GM19351 (cell line): ENCODE data around the gene PNCK.
"Not testable (repeated sequence)": the region's sequence is repeated elsewhere in the genome, so short reads cannot be mapped to it uniquely, and the experiment has no call there.

ENCODE experiments used
- ATAC-seq: cut with Tn5 transposase; IDR thresholded peaks from one replicate; pipeline ENCODE4 v1.9.1; 2021; ENCODE audit warnings: mild to moderate bottlenecking, moderate library complexity; ENCODE audit not compliant: unreplicated experiment

Gene PNCK

GRCh38 chrX:153687121-153688039, 13.8 kb upstream of the PNCK start, which contains the start of gene SLC6A8:
Gene SLC6A8, plus strand, starts transcription at chrX:153687926. Its CDS starts 649 bp downstream, at chrX:153688575.
- no peak for ATAC-seq

DNA sequence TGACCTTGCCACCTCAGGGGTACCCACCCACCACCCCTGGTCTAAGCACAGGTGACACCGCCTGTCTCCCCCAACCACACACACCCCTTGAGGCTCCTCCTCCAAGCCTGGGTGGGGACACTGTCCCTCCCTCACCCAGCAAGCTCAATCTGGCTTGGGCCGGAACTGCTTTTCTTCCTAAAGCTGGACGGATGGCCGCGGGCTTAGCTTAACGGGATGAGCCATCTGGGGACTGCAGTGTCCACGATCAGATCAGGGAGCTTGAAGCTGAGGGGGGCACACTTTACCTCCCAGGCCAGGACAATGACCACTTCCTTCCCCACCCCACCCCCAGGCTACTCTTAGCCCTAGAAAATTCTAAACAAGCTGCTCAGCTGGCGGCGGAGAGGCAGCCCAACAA, 13.1 kb upstream of the PNCK start:
- ATAC-seq = no peak

- no peak for ATAC-seq
These were observed 12.4 kb upstream of the PNCK start for GRCh38 chrX:153685751-153686696.

GRCh38 chrX:153685156-153685536, 11.5 kb upstream of the PNCK start:
- no peak for ATAC-seq

GRCh38 chrX:153684467-153685155, 11.0 kb upstream of the PNCK start:
- ATAC-seq = no peak

DNA sequence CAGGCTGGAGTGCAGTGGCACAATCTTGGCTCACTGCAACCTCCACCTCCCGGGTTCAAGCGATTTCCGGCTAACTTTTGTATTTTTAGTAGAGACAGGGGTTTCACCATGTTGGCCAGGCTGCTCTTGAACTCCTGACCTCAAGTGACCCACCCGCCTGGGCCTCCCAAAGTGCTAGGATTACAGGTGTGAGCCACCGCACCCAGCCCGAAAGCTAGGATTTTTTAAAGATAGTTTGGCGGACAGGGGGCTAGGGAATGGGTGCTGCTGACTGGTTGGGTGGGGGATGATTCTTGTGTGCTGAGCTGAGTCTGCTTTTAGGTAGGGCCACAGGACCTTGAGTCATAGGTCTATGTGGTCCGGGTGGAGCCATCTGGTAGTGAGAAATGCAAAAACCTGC, 9.9 kb upstream of the PNCK start:
- not testable (repeated sequence) for ATAC-seq

- ATAC-seq = no peak
These were observed 7.6 kb upstream of the PNCK start for GRCh38 chrX:153681175-153681574.

GRCh38 chrX:153674219-153674851, 722 bp upstream of the PNCK start:
- ATAC-seq = no peak

DNA sequence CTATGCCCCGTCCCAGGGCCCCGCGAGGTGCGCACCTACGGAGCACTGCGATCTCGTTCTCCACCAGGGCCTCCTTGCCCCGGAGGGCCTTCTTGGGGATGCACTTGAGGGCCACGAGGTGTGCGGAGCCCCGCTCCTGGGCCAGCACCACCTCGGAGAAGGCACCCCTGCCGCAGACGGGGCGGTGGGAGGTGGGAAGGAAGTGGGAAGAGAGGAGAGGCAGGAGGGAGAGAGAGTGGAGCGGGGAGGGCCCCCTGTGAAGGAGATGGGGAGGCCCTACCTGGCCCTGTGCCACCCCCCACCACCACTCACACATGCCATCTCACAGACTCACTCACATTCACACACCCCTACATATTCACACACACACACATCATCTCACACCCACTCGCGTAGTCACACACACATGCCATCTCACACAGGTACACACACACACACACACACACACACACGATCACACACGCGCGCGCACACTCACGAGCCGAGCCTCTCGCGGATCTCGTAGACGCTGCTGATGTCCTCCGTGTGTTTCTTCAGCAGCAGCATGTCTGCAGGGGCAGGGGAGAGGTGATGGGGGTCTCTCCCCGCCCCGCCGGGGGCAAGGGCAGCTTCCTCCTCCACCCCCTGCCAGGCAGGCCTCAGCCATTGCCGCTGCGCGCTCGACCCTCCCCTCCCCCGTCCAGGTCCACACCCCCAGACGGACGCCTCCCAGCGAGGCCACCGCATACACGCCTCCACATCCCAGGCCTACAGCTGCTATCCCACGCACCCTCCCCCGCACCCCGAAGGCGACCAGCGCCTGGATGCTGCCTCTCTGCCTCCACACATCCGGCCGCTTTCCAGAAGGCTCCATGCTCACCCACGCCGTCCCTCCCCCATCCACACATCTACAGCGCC, 834 bp downstream of the PNCK start:
- ATAC-seq = no peak

DNA sequence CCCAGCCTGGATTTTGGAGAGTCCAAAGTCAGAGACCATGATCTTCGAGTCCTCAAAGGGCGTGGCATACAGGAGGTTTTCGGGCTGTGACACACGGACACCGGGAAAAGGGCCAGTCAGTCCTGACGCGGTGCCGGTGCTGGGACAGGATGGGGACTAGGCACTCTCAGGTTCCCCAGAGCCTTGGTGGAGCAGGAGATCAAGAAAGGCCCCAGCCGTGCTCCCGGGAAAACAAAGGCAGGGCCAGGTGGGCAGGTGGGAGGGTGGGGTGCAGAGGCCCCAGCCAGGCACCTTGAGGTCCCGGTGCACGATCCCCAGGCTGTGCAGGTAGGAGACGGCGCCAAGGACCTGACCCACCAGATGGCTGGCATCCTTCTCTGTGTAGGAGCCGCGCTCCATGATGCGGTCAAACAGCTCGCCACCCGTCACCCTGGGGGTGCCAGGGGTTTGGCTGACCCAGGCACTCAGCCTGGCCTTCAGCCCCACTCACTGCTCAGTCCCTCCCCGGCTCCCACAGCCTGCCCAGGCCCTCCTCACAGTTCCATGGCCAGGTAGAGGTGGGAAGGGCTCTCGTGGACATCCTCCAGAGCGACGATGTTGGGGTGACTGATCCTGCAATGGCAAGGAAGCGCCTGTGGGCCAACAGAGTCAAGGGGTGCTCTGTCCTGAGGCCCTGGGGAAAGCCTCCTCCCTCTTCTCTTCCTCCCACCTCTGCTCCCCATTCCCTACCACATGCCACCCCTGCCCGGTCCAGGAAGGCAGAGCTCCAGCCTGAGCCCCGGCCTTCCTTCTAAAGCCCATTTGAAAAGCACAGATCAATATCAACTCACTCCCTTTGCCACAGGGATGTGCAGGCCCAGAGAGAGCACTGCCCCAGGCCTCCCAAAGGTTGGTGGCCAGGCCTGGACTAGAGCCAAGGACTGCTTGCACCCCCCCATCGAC, 1.8 kb downstream of the PNCK start:
- ATAC-seq = no peak

- ATAC-seq = no peak
These were observed 2.6 kb downstream of the PNCK start for GRCh38 chrX:153670748-153671588.

- no peak for ATAC-seq
These were observed 3.5 kb downstream of the PNCK start for GRCh38 chrX:153669901-153670731.

- no peak for ATAC-seq
These were observed 4.3 kb downstream of the PNCK start for GRCh38 chrX:153669174-153669890.

DNA sequence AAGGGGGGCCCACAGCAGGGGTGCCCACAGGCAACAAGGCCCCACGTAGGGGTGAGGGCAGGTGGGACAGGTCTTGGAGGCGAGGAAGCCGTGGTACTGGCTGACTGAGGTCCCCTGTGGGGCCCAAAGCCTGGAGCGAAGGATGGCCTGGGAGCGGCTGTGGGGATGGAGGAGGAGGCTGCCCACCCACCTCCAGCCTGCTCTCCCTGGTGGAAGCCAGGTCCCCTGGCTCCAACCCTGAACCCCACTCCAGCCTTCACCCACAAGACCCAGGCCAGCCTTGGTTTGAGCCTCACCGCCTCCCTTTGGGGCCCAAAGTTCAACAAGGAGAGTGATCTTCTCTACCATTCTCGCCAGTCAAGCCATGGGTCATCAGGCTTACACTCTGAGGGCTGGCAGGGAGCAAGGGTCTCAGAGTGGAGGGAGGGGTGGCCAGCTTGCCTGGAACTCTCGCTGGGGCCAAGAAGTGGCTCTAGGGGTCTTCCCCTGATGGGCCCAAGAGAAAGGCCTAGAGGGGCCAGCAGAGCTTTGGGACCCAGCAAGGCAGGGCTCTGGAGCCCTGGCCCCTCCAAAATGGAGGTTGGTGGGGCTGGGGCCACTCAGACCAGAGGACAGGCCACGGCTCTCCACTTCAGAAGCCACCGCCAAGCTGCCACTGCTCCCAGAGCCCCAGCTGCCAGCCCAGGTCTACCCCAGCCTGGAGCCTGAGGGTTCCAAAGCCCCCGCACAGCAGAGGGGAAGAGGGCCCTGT, 5.0 kb downstream of the PNCK start:
- no peak for ATAC-seq

DNA sequence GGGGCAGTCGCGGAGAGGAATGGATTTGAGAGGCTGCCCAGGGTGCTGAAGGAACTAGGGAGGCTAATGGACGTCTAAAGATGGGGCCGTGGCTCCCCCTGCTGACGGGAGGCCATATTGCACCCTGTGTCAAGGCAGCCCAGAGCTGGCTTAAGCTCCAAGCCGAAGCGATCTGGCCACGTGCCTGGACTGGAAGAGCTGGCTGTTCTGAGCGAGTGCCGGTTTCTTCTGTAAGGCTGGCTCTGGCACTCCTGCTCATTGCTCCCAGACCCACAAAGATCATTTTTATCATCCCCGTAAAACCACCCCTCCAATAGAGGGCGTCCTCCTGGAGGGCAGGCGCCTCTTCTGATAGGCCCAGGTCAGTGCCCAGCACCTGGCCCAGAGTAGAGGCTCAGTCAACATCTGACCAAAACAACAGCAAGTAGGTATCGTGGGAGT, 5.6 kb downstream of the PNCK start:
- ATAC-seq = peak; percentile 74
